HL-60 (cell line): ENCODE data around the gene MAPK12.

ENCODE experiments used
- DNase-seq, 2 experiments: peaks; one replicate each; pipeline ENCODE4 v3.0.0-alpha.2; 2010 to 2020; ENCODE audit warnings: low read depth in 1 of 2, low spot score in 1 of 2
- H3K27ac ChIP-seq: fragments of 250-450 bp; sonication (Bioruptor Pico); replicated peaks from 2 replicates; pipeline ENCODE4 v1.5.1; 2020; ENCODE audit warnings: mild to moderate bottlenecking, moderate library complexity
- H3K27me3 ChIP-seq: fragments of 250-450 bp; sonication (Bioruptor Pico); 2 replicates; pipeline ENCODE4 v1.5.1; 2021; ENCODE audit warnings: mild to moderate bottlenecking, moderate library complexity; ENCODE audit not compliant: insufficient read depth, poor library complexity, severe bottlenecking
- H3K4me3 ChIP-seq: replicated peaks from 2 replicates; pipeline ENCODE4 v1.5.1; 2011; ENCODE audit warnings: mild to moderate bottlenecking, control low read depth, low read length; ENCODE audit not compliant: insufficient read depth
- CTCF ChIP-seq: IDR thresholded peaks from one replicate; pipeline ENCODE4 v1.5.1; 2011; ENCODE audit warnings: low read length, control low read depth, inconsistent platforms; ENCODE audit not compliant: insufficient read depth
- GABPA ChIP-seq: IDR thresholded peaks from 2 replicates; pipeline ENCODE4 v1.6.1; 2012; ENCODE audit warnings: low read depth
- POLR2AphosphoS5 ChIP-seq: IDR thresholded peaks from 2 replicates; pipeline ENCODE4 v1.6.1; 2012; ENCODE audit warnings: low read depth
- REST ChIP-seq: IDR thresholded peaks from 2 replicates; pipeline ENCODE4 v1.6.1; 2012; ENCODE audit warnings: low read depth; ENCODE audit not compliant: insufficient replicate concordance
- SPI1 ChIP-seq: IDR thresholded peaks from 2 replicates; pipeline ENCODE4 v1.6.1; 2012; ENCODE audit warnings: low read depth, mild to moderate bottlenecking, borderline replicate concordance

Gene MAPK12

GRCh38 chr22:50233223-50233622 is 28.3 kb downstream of the MAPK12 start:
- no peak overlapping the region for H3K4me3 ChIP-seq
- H3K27ac ChIP-seq = no peak overlapping the region
- TF ChIP-seq GABPA (no peak), POLR2AphosphoS5 (no peak), SPI1 (no peak), REST (no peak), CTCF (no peak)
- H3K27me3 ChIP-seq = no peaks in the 10 kb centered on the region
- no peak for DNase-seq

GRCh38 chr22:50232481-50233151 is 28.9 kb downstream of the MAPK12 start:
- Histone ChIP-seq H3K4me3 (no peak overlapping the region), H3K27me3 (no peaks in the 10 kb centered on the region), H3K27ac (no peak overlapping the region)
- no peak for TF ChIP-seq REST
- no peak for TF ChIP-seq SPI1
- DNase-seq = no peak

GRCh38 chr22:50229370-50229769 is 32.1 kb downstream of the MAPK12 start:
- DNase-seq = no peak

More at GRCh38 chr22:50229370-50229769, 32.1 kb downstream of the MAPK12 start:
- Histone ChIP-seq H3K27ac (no peak overlapping the region), H3K4me3 (no peak overlapping the region), H3K27me3 (no peaks in the 10 kb centered on the region)
- TF ChIP-seq POLR2AphosphoS5 (no peak), GABPA (no peak), REST (no peak), SPI1 (no peak), CTCF (no peak)
